Thoracic aorta (tissue), 2 donors: Measurements from ENCODE around the gene SLC30A1. TPM values are rescaled to one million over a fixed set of nuclear protein-coding genes. Genes with fewer than 3 reads are reported as not detected.

Source experiments
- ATAC-seq: fragments of 150-250 bp; one replicate; pipeline ENCODE4 v1.8.0; 2017; ENCODE audit warnings: low read depth; ENCODE audit not compliant: insufficient number of reproducible peaks, low FRiP score
- DNase-seq: peaks from one replicate; pipeline ENCODE4 v3.0.0-alpha.2; 2020; ENCODE audit warnings: low spot score
- H3K27ac ChIP-seq, 2 donors: fragments of 200-600 bp; sonication (generic); 1 replicate in 1 of 2; 2 replicates in 1 of 2; pipeline ENCODE4 v1.5.1; 2016; ENCODE audit warnings: mild to moderate bottlenecking in 2 of 2, moderate library complexity in 2 of 2
- H3K27me3 ChIP-seq: fragments of 200-600 bp; sonication (generic); replicated peaks from 2 replicates; pipeline ENCODE4 v1.6.0; 2016; ENCODE audit warnings: mild to moderate bottlenecking; ENCODE audit not compliant: insufficient read depth
- H3K36me3 ChIP-seq: fragments of 200-600 bp; sonication (generic); one replicate; pipeline ENCODE4 v1.5.1; 2016
- H3K4me1 ChIP-seq, 2 donors: fragments of 200-600 bp; sonication (generic); 1 replicate in 1 of 2; 2 replicates in 1 of 2; pipeline versions ENCODE4 v1.5.1 to v1.6.0; 2016; ENCODE audit warnings: low read depth in 2 of 2, mild to moderate bottlenecking in 1 of 2; ENCODE audit not compliant: control insufficient read depth in 1 of 2
- H3K4me3 ChIP-seq: fragments of 200-600 bp; sonication (generic); 2 replicates; pipeline ENCODE4 v1.5.1; 2016; ENCODE audit warnings: mild to moderate bottlenecking
- H3K9me3 ChIP-seq: fragments of 200-600 bp; sonication (generic); 2 replicates; pipeline ENCODE4 v1.5.1; 2016
- CTCF ChIP-seq: fragments of 200-600 bp; sonication (generic); IDR thresholded peaks from one replicate; pipeline ENCODE4 v1.5.1; 2019; ENCODE audit warnings: antibody characterized with exemption
- total RNA-seq, 2 donors: library from RNA; depleted of rRNA; stranded (reverse); fragments of >200 nt; gene quantifications; one replicate each; pipeline versions ENCODE4 v1.1.0 to v1.2.3, GENCODE V29; 2016

Gene SLC30A1
- total RNA-seq, 2 donors from 2014 or later: 8.8 to 23.9 TPM

- TF ChIP-seq CTCF: no peak
- DNase-seq: no peak
- Histone ChIP-seq H3K27me3 (no peaks in the 10 kb centered on the region), H3K4me1 (no peaks in the 10 kb centered on the region), H3K9me3 (no peaks in the 10 kb centered on the region), H3K4me3 (no peak overlapping the region), H3K27ac (no peak overlapping the region), H3K36me3 (no peaks in the 10 kb centered on the region)
- ATAC-seq: no peak
Measured at GRCh38 chr1:211598514-211598913, 19.6 kb upstream of the SLC30A1 start.

- ATAC-seq (no peak), DNase-seq (no peak)
- no peak for TF ChIP-seq CTCF
- H3K4me1 ChIP-seq: peaks cover 0 to 11% of the 10 kb centered on the region in 2 donors
- no peaks in the 10 kb centered on the region for H3K36me3 ChIP-seq
- no peaks in the 10 kb centered on the region for H3K9me3 ChIP-seq
- no peak overlapping the region for H3K4me3 ChIP-seq
- no peak overlapping the region for H3K27ac ChIP-seq
- H3K27me3 ChIP-seq: no peaks in the 10 kb centered on the region
Measured at GRCh38 chr1:211596418-211597181, 17.6 kb upstream of the SLC30A1 start.

- no peak for TF ChIP-seq CTCF
- no peak for ATAC-seq
- no peak for DNase-seq
Measured at GRCh38 chr1:211595419-211595818, 16.5 kb upstream of the SLC30A1 start.

GRCh38 chr1:211591980-211592493 is 13.1 kb upstream of the SLC30A1 start:
- no peak for TF ChIP-seq CTCF
- H3K9me3 ChIP-seq: no peaks in the 10 kb centered on the region
- H3K27me3 ChIP-seq: no peaks in the 10 kb centered on the region
- ATAC-seq (no peak), DNase-seq (no peak)
- no peak overlapping the region for H3K4me3 ChIP-seq
- peak overlapping the region in 1 of 2 donors; percentile 4 for H3K27ac ChIP-seq
- no peaks in the 10 kb centered on the region for H3K36me3 ChIP-seq
- H3K4me1 ChIP-seq: peaks cover 6 to 36% of the 10 kb centered on the region in 2 donors

More at GRCh38 chr1:211595419-211595818, 16.5 kb upstream of the SLC30A1 start:
- Histone ChIP-seq H3K36me3 (no peaks in the 10 kb centered on the region), H3K27ac (no peak overlapping the region), H3K27me3 (no peaks in the 10 kb centered on the region), H3K9me3 (no peaks in the 10 kb centered on the region), H3K4me1 (peaks cover 0 to 21% of the 10 kb centered on the region in 2 donors), H3K4me3 (no peak overlapping the region)

- Histone ChIP-seq H3K36me3 (no peaks in the 10 kb centered on the region), H3K27me3 (no peaks in the 10 kb centered on the region), H3K4me3 (no peak overlapping the region), H3K4me1 (peaks cover 6 to 36% of the 10 kb centered on the region in 2 donors), H3K9me3 (no peaks in the 10 kb centered on the region), H3K27ac (peak overlapping the region; percentile 38 to 68)
- ATAC-seq (peak; percentile 45), DNase-seq (no peak)
- TF ChIP-seq CTCF: no peak
Measured at GRCh38 chr1:211589782-211590721, 11.1 kb upstream of the SLC30A1 start.
